ENCODE measurements around the gene SLC34A3.

DNA sequence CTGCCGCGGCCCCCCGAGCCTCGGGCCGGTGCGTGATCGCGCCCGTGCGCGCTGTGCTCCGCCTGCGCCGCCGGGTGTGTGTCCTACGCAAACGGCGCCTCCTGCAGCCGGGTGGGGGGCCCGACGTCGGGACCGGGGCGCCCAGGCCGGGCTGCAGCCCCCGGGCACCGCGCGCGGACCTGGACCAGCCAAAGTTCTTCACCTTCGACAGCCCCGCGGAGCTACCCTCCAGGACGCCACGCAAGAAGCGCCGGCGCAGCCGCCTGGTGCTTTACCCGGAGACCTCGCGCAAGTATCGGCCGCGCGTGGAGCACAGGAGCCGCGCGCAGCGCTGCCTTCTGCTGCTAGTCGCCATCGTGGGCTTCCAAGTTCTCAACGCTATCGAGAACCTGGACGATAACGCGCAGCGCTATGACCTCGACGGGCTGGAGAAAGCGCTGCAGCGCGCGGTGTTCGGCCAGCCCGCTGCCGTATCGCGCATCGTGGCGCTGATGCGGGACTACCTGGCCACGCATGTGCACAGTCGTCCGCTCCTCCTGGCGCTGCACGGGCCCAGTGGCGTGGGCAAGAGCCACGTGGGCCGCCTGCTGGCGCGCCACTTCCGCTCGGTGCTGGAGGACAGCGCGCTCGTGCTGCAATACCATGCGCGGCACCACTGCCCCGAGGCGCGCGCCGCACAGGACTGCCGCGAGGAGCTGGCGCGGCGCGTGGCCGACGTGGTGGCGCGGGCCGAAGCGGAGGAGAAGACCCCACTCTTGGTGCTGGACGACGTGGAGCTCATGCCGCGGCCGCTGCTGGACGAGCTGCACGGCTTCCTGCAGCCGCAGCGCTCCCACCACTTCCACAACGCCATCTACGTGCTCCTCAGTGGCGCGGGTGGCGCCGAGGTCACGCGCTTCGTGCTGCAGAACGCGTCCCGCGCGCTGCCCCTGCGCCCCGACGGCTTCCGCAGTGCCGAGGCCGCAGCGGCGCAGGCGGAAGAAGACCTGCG is 48.3 kb downstream of the SLC34A3 start:
- TF ChIP-seq, protein P1, sequence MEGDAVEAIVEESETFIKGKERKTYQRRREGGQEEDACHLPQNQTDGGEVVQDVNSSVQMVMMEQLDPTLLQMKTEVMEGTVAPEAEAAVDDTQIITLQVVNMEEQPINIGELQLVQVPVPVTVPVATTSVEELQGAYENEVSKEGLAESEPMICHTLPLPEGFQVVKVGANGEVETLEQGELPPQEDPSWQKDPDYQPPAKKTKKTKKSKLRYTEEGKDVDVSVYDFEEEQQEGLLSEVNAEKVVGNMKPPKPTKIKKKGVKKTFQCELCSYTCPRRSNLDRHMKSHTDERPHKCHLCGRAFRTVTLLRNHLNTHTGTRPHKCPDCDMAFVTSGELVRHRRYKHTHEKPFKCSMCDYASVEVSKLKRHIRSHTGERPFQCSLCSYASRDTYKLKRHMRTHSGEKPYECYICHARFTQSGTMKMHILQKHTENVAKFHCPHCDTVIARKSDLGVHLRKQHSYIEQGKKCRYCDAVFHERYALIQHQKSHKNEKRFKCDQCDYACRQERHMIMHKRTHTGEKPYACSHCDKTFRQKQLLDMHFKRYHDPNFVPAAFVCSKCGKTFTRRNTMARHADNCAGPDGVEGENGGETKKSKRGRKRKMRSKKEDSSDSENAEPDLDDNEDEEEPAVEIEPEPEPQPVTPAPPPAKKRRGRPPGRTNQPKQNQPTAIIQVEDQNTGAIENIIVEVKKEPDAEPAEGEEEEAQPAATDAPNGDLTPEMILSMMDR (IDR thresholded peaks at IDR 0.05), result no peak
- TF ChIP-seq POLR2A (IDR thresholded peaks at IDR 0.05; ENCODE audit: low read depth) (no peak), POLR2AphosphoS5 (IDR thresholded peaks at IDR 0.05) (no peak)
